Measurements from ENCODE around the gene AFAP1L1.
A peak's percentile ranks its signal among the peaks of the same experiment; 100 is the strongest.

The AFAP1L1 gene

DNA sequence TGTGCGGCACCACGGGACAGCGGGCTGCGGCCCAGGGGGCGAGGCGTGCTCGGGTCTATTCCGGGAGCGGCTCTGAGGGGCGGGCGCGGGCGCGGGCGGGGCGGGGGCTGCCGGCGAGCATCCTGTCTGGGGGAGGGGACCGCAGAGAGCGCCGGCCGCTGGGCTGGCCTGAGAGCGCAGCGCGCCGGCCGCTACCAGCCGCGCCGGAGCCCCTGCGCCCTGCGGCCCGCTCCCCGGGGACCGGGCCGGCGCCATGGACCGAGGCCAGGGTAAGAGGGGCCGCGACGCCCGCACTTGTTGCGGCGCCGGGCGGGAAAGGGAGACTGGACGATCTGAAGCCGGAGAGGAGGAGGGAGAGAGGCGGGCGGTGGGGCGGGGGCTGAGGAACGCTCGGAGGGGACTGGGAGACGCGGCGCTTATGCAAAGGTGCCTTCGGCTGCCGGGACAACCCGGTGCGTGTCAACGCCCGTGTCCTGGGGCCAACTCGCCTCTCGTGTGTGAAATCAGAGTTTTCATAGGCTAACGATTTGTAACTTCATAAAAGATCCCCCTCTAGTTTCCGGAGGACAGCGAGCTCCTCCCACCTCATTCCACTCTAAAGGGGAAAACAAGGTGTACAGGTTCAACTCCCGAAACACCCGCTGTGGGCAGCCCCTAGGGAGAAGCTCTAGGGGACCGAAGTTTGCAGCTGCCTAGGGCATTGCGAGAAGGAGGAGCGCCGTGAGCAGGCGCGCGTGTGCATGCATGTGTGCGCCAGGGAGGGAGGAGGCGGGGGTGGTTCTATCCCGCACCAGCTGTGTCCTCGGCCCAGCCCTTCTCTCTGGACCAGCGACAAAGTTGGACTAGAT is at the start of gene AFAP1L1:
TSS of gene AFAP1L1 (plus strand) at position 144 of the 848 bp plus-strand sequence. CDS start at position 254, 110 bp downstream.
- peak; percentile 11 for DNase-seq

GRCh38 chr5:149223081-149223848 is 48.4 kb upstream of the AFAP1L1 start:
- no peak for DNase-seq

GRCh38 chr5:149224282-149224681 is 47.4 kb upstream of the AFAP1L1 start:
- DNase-seq: no peak

DNA sequence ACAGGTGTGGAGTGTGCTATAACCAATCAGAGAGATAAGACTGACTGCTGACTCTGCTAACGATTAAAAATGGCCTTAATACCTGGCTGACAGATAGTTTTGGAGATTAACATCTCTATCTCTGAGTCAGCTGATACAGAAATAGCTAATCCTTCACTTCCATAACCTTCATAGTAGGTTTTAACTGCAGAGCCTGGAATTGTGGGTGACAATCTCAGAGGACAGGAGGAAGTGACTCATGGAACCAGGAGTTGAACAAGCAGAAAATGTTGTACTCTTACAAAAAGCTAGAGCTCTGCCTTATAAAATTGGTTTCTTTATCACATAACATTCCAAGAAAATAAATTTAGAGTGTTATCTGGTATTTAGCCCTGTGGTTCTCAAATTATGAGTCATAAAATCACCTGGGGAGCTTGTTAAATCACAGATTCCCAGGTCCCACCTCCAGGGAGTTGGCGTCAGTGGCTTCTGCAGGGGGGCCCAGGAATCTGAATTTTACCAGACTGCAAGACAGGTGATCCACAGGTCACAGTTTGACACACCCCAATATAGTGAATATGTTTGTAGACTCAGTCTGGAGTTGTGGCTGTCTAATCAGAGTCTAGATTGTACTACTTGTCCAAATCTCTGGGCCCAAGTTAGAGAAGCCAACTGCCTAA is 44.4 kb upstream of the AFAP1L1 start:
- DNase-seq: no peak

GRCh38 chr5:149228618-149229297 is 42.9 kb upstream of the AFAP1L1 start:
- DNase-seq: peak; percentile 37

DNA sequence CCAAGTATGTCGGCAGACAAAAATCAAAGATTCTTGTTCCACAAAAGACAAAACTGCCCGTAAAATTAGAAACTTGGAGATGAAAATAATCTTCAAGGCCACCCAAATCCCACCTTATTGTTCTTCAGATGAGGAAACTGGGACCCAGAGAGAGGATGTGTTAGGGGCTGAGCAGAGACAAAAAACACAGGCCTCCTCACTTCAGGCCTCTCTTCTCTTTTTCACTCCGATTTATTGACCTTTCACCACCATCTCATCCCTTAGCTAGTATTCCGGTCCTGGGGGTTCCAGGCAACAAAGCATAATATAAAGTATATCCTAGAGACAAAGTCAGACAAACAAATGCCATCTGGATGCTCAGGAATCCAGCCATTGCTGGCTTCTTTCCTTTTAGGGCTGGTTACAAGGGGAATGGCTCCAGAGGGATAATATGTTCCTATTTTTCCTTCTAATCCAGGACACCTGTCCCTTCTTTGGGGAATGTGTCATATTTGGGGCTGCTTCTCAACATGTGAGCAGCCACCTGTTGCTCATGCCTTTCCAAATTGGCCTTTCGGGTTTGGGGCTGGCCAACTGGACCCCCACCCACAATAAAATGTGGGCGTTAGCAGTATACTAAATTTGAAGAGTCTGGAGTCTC is 42.2 kb upstream of the AFAP1L1 start:
- no peak for DNase-seq

DNA sequence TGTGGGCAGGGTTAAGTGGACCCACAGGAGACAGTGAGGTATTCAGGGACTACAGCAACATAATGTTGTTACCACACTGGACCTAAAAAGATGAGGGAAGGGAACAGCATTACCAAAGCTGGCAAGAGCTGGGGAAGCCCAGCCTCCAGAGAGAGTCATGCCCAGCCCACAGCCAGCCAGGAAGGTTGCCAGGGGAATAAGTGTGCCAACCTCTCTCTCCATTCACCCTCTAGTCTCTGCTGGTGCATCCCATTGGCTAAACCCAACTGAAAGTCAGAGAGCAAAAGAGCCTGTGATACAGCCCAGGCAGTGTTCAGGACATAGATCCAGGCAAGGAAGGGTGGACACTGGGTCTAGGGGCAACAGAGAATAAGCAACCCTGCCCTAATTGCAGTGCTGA is 35.8 kb upstream of the AFAP1L1 start:
- DNase-seq: no peak

- no peak for DNase-seq
Measured at GRCh38 chr5:149237662-149238061, 34.0 kb upstream of the AFAP1L1 start.

DNA sequence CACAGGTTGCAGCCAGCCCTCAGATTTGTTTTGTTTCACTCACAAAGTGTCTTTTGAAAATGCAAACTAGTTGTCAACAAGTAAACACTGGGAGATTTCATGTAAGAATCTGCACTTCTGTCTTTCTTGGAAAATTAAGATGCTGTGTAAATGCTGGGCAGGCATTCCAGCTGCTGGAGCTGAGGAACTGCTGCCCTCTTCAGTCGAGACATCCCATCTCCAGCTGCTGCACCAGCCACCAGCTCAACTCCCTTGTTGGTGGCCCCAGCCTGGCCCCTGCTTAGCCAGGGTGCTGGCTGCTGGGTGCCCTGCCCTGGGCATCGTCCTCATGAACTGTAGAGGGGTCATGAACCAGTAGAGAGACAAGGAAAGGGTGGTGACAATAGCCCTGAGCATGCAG is 33.1 kb upstream of the AFAP1L1 start:
- DNase-seq: no peak

DNA sequence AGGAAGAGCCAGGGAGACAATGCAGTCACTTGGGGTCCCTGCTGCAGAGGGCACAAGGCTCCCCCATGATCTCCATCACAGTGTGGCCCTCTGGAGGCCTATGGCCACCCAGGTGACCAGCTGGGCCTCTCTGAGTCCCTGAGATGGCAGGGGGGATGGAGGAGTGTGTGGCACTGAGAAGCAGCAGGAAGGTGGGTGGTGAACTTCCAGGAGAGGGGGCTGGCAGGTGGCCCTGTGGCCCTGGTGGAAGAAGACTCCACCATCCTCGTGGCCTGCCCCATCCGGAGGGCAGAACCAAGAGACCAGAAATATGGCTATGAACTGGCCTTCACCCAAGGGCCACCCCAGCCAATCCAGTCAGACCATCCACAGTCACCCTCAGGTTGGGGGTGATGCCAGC is 31.7 kb upstream of the AFAP1L1 start:
- DNase-seq: no peak

DNA sequence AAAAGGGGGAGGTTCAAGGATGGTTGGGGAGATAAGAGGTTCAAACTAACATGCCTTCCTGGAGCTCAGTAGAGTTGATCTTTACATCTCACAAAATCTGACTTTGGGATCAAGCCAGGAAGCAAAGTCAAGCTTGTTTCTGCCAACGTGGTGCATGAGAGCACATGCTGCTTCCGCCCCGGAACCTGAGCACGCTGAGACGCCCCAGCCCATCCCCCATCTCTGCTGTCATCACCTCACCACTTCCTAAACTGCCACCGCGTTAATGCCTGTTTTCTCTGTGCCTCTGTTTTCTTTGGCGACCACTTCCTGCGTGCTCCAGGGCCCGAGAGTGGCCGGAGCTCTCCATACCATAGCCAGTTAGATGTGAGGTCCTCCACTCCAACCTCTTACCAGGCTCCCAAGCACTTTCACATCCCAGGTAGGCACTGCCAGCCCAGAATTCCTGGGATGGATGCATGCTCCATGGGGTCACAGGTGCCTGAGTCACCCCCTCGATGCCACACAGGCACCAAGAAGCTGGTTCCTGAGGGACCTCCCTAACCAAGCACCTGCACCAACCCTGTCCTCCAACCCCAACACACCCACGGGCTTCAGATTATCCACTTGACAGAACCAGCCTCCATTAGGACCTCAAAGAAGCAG is 31.2 kb upstream of the AFAP1L1 start:
- no peak for DNase-seq

DNA sequence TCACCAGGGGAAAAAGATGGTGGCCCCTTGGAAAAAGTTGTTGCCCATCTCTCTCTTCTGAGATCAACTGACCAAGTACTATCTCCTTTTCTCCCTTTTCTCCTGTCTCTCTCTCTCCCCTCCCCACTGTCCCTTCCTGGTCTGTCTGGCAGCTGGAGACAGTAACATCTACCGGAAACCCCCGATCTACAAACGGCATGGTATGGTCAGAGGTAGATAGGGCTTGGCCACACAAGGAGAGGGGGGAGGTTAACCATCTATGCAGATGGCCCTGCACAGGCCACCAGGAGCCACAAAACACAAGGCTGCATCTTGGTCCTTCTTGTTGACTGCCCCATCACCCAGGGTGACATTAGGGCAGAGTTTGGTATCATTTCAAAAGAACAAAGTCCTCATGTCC is 29.3 kb upstream of the AFAP1L1 start:
- no peak for DNase-seq

GRCh38 chr5:149246906-149247305 is 24.8 kb upstream of the AFAP1L1 start:
- DNase-seq: no peak

- no peak for DNase-seq
Measured at GRCh38 chr5:149247726-149248125, 23.9 kb upstream of the AFAP1L1 start.

- no peak for DNase-seq
Measured at GRCh38 chr5:149251546-149251945, 20.1 kb upstream of the AFAP1L1 start.

- DNase-seq: no peak
Measured at GRCh38 chr5:149254506-149254905, 17.2 kb upstream of the AFAP1L1 start.

DNA sequence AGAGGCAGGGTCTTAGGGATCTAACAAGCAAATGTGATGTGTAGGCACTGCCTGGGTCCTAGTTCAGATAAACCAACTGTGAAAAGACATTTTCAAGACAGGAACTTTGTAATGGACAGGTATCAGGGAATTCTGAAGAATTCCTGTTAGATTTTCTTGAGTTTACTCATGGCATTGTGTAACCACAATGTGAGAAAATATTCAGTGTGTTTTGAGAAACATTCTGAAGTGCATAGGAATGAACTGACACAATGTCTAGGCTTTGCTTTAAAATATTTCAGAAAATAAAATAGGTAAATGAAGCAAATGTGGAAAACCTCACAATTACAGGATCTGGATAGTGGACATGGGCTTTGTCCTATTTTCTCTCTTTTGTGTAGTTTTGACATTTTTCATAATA is 15.2 kb upstream of the AFAP1L1 start:
- DNase-seq: no peak

DNA sequence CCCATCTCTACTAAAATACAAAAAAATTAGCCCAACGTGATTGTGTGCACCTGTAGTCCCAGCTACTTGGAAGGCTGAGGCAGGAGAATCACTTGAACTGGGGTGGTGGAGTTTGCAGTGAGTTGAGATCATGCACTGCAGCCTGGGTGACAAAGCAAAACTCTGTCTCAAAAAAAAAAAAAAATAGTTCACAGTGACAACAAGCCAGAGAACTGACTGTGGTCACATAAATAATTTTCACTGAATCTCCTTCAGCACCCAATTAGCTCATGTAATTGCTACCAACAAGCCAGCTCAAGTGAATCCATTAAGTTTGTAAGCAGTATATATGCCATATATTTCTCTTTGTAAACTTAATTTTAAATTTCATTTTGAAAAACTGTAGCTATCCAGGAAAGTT is 14.5 kb upstream of the AFAP1L1 start:
- DNase-seq: no peak

GRCh38 chr5:149257889-149258705 is 13.6 kb upstream of the AFAP1L1 start:
- no peak for DNase-seq

GRCh38 chr5:149260761-149261160 is 10.9 kb upstream of the AFAP1L1 start:
- DNase-seq: no peak

GRCh38 chr5:149261246-149261645 is 10.4 kb upstream of the AFAP1L1 start:
- DNase-seq: no peak
